Inflammatory macrophage (primary cell): ENCODE measurements around the gene FAM153A.
"Not testable (repeated sequence)": the region's sequence is repeated elsewhere in the genome, so short reads cannot be mapped to it uniquely, and the experiment has no call there.

Source experiments
- DNase-seq, 2 donors: peaks; one replicate each; pipeline ENCODE4 v3.0.0-alpha.2; 2020 to 2022
- total RNA-seq, 18 experiments: gene quantifications; one replicate each; lab custom pipeline; 2026; ENCODE audit warnings: mixed read lengths in 6 of 18, inconsistent platforms in 2 of 18; lab: John Stamatoyannopoulos, UW

Gene FAM153A
- 0 to 0.32 (median 0) reads per million in 18 experiments for total RNA-seq

DNA sequence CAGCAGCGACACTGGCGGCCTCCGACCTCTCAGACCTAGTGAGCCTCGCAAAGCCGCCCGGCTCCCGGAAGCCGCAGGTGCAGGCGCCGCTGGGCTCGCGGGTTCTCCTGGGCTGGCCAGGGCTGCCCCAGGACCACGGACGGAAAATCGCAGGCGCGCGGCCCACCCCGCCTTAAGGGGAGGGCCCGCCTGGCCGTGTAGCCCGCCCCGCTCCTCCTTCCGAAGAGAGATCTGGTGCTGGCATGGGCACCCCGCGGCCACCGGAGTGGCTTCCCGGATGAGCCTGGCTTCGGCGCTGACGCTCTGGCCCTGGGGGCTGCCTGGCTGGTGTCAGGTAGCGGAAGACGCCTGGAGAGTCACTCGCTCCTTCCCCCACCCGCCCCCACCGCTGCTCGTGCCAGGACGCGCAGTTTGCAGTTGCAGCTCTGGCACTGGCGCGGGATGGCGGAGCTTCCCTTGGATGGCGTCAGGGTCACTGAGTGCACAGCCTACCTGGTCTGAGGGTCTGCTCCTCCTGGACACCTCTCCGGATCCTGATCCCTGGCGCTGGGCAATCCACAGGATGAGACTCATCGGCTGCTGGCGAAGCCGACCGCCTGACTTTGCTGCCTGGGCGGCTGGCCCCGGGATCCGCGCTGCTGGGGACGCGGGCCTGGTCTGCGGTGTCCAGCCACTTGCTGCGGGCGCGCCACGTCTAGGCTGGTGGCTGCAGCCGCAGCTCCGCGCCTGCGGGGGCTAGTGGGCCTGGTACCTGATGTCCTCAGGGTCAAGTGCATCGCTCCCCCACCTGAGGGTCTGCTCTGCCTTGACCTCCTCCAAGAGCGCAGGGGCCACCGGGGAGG lies at the start of gene FAM153A:
FAM153A (minus strand) TSS at position 108 of the 842 bp plus-strand sequence.
- DNase-seq: not testable (repeated sequence)

DNA sequence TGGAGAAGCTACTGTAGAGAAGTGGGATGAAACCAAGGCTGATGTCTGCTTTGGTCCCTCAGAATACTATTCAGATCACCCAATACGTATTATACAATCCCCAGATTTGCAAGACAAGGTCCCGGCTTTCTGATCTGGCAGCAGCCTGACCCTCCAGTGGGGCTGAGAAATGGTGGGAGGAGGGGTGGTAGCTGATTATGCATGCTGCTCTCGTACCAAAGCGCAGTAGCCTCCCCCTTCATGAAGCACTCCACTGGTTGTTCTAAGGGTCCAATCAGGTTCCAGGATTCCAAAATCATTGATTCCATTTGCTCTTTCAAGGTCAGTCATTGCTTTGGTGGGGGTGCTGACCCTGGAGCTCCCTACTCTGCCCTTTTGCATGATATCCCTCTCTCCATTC lies 49.6 kb upstream of the FAM153A start:
- not testable (repeated sequence) for DNase-seq

DNA sequence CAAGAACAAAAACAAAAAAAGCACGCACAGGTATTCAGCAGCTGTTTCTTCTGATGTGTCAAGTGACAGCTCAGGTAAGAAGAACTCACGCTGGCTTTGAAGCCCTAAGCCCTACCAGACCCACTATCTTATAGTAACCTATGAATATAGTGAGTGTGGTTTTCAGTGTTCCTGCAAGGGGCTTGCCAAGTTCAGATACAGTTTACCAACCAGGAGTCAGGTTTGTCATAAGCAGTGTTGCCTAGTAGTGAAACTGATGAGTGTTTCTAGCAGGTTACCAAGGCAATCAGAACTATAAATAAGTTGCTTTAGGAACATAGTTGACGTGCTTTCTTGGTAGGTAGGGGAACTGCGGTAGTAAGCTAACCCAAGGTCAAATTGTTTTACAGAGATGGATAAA lies 43.4 kb upstream of the FAM153A start:
- not testable (repeated sequence) for DNase-seq

DNA sequence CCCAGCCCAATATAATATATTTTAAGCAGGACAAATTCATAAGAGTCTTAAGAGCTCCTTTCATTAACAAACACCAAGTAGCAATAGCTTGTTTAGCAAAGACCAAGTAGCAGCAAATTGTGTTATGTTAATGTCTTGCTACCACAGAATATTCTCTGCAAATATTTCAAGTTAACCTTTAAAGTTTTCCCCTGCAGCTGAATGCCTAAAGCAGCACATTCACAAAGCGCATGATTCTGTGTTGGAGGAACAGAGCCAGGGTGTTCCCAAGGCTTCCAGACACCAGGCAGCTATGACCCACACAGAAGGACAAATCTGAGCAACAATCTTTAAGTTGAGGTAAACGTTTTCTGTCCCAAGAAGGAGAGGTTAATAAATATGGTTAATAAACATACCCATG lies 42.1 kb upstream of the FAM153A start:
- DNase-seq: not testable (repeated sequence)

DNA sequence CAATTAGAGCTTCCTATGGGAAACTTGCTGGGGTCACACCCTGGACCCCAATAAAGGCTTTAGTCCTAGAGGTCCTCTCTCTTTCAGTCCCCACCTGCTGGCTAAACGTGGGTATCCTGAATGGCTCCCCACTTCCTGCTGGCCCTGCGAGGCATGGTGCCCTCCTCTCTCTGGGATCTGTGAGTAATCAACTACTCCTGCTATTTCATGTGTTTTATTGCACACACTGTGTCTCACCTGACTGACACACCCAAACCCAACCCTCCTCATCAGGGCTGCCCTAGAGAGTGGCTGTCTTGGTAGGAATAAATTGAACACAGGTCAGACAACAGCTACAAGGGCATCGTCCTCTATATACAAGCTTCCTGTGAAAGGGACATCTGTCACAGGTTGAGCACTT lies 39.8 kb upstream of the FAM153A start:
- not testable (repeated sequence) for DNase-seq

DNA sequence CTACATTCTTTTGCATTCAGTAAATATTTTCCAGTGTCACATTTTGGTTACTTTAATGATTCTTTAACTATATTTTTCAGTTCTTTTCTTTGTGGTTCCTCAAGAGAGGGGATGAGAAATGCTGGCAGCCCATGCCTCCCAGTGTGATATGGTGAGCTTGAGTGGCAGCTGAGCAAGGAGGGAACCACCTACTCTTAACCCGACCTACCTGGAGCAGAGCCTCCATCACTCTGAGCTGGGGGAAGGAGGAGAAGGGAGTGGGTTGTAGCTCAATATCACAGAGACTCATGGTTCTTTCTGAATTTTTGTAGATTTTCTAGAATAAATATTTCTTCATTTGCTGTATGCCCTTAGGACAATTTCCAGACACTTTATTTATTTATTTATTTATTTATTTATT lies 37.0 kb upstream of the FAM153A start:
- not testable (repeated sequence) for DNase-seq

DNA sequence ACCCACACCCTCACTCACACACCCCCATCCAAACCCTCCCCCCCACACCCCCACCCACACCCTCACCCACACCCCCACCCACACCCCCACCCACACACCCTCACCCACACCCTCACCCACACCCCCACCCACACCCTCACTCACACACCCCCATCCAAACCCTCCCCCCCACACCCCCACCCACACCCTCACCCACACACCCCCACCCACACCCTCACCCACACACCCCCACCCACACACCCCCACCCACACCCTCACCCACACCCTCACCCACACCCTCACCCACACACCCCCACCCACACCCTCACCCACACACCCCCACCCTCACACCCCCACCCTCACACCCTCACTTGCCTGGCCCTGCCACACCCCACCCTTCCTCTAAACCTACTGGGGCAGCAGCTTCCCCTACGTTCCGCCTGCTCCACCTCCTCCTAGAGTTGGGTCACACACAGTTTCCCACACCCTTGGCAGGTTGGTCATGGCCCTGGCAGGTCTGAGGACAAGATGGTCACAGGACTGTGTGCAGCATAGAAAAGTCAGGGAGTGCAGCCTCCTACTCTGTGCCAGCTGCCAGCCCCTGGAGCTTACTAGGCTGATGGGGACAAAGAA lies 30.2 kb upstream of the FAM153A start:
- not testable (repeated sequence) for DNase-seq

DNA sequence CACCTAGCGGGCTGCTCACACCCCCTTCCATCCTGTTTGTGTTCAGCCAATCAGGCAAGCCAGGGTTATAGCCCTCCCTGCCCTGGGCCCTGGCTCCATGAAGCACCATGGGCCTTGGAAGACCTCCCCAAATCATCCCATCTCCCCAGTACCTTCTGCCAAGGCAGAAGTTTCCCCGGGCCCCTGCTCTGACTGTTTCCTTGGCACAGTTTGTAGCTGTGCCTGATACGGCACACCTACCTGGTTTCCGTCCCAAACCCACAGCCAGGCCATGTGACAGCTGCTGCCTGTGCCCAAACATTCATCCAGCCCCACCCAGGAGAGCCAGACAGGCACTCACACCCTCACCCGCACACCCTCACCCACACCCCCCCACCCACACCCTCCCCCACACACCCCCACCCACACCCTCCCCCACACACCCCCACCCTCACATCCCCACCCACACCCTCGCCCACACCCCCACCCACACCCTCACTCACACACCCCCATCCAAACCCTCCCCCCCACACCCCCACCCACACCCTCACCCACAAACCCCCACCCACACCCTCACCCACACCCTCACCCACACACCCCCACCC lies 29.6 kb upstream of the FAM153A start:
- not testable (repeated sequence) for DNase-seq

DNA sequence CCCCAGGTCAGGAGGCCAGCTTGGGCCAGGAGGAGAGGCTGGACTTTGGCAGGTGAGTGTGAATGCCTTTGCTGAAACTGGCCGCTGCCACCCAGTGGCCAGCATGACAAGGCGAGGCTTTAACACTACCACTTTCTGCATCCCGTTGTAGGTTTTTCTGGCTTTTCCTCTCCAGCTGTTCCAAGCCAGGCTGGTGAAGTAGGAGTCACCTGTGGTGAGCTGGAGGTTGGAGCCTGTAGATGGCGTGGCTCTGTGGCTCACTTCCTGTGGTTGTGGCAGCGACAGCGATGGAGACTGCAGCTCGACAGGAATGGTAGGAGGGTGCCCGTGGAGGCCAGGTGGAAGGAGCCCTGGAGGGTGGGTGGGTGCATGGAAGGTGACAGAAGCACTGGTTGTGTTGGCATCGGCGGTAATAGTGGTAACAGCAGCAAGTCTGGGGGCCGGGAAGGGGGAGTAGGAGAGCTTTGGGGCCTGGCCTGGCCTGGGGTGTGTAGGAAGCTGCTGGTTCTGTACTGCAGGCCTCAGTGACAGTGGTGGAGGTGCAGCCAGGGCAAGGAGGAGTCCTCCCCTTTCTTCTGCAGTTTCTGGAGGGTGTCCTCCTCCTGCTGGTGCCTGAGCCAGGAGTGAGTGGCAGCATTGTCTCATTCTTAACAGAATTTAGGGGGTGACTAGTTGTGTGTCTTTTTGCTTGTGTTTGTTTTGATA lies 26.7 kb upstream of the FAM153A start:
- not testable (repeated sequence) for DNase-seq

DNA sequence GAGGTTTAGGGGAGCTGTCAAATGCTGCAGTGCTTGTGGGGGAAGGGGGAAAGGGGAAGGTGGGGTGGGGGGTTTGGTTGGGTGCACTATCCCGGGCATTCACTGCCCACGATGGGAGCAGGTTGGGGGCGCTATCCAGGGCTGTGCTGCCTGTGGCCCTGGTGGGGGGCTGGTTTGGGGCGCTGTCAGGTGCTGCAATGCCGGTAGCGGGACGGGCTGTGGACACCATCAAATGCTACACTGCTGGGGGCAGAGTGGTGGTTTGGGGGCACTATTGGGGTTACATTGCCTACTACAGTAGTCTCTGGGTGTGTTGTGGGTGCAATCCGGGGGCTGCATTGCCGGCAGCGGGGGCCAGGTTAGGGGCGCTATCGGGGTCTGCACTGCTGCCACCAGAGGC lies 25.7 kb upstream of the FAM153A start:
- DNase-seq: not testable (repeated sequence)

DNA sequence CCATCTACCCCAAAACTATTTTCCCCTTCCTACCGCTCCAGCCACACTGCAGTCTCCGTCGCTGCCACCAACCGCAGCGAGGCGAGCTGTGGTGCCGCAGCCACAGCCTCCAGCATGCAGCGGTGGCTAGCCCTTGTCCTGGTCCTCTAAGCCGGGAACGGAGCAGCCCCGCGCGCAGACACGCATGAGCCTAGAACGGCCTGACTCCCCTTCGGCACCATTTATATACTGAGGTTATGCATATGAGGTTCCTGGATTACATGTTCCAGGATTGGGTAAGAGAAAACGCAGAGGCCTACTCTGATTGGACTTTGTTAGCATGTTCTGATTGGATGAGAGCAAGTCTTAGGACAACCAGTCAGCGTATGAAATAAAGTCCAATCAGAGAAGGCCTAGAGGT lies 24.6 kb upstream of the FAM153A start:
- not testable (repeated sequence) for DNase-seq

DNA sequence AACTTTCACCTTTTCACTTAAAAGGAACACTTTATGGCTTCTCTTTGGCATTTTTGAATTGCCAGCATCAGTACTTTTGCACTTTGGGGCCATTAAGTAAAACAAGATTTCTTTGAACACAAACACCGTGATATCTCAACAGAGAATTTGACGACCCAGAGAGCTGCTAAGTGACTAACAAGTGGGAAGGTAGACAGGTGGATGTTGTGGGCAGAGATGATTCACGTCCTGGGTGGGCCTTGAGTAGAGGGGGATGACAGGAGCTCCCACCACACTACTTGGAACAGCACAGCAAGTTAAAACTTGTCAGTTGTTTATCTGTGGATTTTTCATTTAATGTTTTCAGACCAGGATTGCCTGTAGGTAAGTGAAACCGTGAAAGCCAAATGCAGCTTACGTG lies 18.7 kb upstream of the FAM153A start:
- not testable (repeated sequence) for DNase-seq

DNA sequence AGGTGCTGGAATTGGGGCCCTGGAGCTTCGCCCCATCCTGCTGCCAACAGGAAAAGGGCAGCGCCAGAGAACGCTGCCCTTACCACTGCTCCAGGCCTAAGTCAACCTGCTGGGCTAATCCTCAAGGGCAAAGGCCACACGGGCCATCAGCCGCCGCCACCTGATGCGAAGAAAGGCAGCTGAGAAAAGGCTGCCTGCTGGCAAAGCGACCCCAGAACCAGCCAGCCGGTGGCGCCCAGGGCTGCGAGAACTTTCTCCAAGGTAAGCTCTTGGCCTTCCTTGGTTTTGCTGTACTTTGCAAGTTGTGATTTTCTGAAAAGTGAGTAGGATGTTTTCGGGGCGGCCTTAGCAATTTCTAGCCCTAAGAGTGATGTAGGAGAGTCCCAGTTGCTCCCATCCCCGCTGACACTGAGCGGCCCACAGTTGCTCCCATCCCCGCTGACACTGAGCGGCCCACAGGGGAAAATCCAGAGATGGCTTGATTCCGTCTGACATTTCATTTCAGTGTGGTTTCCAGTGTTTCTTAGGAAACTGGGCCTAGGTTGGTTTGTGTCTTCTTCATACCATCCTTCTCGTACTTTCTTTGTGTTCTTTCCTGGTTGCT lies 15.6 kb upstream of the FAM153A start:
- DNase-seq: not testable (repeated sequence)

DNA sequence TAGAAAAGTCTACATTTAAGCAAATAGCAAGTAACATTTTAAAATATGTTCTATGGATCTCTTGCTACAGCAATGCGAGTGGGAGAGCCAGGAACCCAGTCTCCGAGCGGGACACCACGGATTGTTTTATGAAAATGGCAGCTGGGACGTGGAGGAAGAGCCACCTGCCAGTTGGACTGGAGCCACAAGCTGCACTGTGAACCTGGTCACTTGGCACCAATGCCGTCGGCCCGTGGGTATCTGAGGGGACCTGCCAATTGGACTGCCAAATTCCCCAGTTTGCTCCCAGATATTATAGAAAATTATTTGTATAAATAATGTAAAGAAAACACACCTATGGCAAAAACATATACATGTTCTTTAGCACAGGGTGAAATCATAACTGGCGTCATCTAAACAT lies 10.6 kb upstream of the FAM153A start:
- DNase-seq: not testable (repeated sequence)

DNA sequence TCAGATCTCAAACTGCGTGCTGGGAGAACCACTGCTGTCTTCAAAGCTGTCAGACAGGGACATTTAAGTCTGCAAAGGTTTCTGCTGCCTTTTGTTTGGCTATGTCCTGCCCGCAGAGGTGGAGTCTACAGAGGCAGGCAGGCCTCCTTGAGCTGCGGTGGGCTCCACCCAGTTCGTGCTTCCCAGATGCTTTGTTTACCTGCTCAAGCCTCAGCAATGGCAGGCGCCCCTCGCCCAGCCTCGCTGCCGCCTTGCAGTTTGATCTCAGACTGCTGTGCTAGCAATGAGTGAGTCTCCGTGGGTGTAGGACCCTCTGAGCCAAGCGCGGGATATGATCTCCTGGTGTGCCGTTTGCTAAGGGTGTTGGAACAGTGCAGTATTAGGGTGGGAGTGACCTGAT lies 8.9 kb upstream of the FAM153A start:
- DNase-seq: not testable (repeated sequence)

DNA sequence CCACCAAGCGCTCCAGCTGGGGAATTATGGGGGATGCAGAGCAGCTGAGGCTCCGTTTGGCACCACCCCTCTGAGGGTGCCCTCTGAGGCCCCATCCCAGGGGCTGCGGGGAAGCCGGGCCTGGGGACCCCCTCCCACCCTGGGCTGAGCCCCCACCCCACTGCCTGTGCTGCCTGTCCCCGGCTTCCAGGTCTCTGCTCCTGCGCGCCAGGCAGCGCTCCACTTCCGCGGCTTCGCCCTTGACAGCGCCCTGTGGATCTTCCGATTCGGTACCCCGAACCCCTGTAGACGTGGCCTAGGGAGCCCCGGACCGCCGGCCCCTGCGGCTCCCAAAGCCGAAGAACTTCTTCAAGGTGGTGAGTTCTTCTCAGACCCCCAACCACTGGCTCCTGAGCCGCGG lies 530 bp downstream of the FAM153A start:
- DNase-seq: not testable (repeated sequence)

DNA sequence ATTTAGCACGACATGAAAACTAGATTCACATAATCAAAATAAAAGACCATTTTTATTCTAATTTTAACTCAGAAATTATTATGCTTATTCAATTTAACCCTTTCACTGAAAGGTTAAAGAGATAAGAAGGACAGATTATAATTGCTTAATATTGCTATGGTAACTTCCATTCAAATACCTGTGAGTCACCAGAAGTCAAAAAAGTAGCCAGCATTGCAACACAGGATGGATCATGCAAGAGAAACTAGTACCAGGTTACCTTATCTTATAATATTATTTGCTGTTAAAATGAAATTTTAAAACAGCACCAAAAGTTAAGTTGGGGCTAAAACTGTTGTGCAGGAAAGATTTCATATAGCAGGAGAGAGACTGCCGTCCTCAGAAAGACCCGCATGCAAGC lies 11.5 kb downstream of the FAM153A start:
- not testable (repeated sequence) for DNase-seq

DNA sequence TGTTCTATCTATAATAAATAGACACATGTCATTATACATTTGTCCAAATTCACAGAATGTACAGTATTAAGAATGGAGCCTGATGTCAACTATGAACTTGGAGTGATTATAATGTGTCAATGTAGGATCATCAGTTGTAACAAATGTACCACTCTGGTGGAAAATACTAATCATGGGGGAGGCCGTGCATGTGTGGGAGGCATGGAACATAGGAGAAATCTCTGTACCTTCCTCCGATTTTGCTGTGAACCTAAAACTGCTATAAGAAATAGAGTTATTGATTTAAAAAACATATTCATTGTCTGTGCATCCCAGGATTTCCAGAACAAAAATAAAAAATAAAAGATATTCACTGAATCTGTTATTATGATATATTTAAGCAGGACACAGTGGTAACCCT lies 12.1 kb downstream of the FAM153A start:
- DNase-seq: not testable (repeated sequence)

DNA sequence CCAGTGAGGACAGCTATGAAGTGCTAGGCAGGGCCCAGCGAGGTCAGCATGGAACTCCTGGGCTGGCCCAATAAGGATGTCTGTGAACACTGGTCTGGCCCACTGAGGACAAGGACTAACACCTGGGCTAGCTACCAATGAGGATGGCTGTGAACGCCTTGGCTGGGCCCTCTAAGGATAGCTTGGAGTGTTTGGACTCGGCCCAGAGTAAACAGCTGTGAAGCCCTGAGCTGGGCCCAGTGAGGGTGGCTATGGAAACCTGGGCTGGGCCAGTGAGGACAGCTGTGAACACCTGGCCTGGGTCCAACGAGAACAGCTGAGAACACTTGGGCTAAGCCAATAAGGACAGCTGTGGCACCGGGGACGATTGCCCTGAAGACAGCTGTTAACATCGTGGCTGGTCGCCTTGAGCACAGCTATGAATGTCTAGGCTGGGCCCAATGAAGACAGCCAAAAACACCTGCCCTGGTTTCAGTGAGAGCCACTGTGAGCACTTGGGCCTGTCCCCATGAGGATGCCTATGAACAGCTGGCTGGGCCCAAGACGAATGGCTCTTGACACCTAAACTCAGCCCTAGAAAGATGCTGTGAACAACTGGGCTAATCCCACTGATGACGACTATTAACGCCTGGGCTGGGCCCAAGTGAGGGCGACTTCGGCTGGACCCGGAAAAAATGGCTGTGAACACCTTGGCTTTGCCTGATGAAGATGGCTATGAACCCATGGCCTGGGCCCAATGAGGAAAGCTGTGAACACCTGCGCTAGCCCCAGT lies 18.8 kb downstream of the FAM153A start:
- not testable (repeated sequence) for DNase-seq

DNA sequence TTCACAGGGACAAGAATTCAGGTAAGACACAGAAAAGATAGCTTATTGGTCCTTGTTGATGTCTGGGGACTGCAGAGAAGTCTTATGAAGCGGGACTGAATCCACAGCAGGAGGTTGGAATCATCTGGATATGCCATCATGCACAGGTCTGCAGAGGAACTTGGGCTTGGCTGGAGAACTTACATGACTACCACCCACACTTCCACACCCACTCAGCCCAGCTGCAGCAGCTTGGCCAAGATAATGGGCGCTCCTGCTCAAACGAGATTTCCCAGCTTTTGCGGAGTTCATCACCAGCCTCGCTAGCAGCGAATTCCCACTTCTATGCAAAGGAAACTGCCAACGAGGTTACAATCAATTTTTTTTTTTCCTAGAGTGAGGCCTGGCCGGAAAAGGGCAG lies 21.7 kb downstream of the FAM153A start:
- DNase-seq: peak; percentile 2 to 27

DNA sequence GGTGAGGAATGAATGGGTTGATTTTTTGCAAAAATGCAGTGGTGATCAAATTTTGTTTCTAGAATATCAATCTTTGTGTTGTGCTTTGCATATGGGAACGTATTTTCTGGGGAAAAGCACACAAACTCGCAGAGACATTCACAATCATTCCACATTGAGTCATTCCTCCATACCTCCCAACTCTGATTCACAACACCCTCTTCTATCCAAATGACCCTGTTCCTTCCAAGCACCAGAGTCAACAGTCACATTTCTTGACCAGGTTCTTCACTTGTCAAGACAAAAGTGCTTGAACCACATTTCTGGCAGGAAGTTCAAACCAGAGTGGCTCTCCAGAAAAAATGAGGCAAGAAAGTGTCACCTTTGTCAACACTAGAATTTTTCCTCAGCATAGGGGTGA lies 35.3 kb downstream of the FAM153A start:
- DNase-seq: not testable (repeated sequence)

DNA sequence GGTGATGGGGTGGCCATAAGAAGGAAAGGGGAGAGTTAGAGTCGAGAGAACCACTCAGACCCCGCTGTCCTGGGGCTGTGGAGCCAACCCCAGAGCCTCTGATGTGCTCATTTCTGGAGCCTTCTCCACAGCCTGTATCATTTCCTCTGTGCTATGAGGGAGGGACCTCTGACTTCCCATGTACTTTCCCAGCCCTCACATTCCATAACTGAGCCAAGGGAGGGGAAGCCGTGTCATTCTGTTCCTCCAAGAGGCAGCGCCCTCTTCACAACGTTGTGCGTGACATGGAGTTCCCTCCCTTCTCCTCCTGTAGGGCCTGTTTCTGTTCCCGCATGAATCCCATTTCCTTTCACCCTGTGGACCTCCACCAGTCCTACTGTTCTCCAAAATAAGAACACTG lies 57.8 kb downstream of the FAM153A start:
- not testable (repeated sequence) for DNase-seq
